Activated gamma-delta T cell treated with Interleukin-2 at 50 U/mL for 16 hours (primary cell): Measurements from ENCODE around the gene CDC40.
"Not testable (repeated sequence)": the region's sequence is repeated elsewhere in the genome, so short reads cannot be mapped to it uniquely, and the experiment has no call there.

Source experiments
- DNase-seq: peaks from one replicate; pipeline ENCODE4 v3.0.0-alpha.2; 2020

CDC40 gene

GRCh38 chr6:110271732-110272022, 91.5 kb downstream of the CDC40 start:
- no peak for DNase-seq

- not testable (repeated sequence) for DNase-seq
Measured at GRCh38 chr6:110272781-110273180, 92.6 kb downstream of the CDC40 start.

- no peak for DNase-seq
Measured at GRCh38 chr6:110277100-110277665, 97.0 kb downstream of the CDC40 start.
